ENCODE data around the gene NPAS3. TPM values are rescaled to one million over a fixed set of nuclear protein-coding genes. Genes with fewer than 3 reads are reported as not detected.

Gene NPAS3
- total RNA-seq, 1 experiment from 2014 or later, result not detected

DNA sequence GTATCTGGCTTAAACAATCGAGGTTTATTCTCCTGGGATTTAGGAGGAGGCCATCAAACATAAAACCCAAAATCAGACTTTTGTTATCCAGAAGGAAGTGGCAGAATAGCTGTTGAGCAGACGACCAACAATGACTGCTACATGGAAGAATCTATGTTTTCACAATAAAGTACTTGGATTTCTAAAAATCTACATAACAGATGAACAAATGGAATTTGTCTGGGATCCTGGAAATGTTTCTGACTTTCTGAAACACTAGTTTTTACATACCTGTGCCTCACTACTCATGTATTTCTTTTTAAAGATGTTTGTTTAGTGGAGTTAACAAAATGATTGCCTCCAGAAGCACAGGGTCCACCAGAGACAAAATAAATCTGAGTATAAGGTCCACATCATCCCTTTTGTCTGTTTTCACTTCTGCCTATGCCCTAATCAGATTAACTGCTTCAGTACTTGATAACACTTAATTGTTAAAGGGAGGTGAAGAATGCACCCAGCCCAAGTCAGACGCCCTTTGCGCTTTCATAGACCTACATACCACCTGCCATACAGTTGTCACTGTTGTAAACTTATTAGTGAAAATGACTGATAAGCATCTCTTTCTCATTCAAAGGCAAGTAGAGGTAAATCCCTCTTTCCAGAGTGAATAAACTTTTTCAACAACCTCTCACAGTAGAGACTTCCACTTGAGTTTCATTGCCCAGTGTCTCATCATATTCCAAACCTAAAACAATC lies 847.6 kb downstream of the NPAS3 start (continued):
- TF ChIP-seq, protein P1, sequence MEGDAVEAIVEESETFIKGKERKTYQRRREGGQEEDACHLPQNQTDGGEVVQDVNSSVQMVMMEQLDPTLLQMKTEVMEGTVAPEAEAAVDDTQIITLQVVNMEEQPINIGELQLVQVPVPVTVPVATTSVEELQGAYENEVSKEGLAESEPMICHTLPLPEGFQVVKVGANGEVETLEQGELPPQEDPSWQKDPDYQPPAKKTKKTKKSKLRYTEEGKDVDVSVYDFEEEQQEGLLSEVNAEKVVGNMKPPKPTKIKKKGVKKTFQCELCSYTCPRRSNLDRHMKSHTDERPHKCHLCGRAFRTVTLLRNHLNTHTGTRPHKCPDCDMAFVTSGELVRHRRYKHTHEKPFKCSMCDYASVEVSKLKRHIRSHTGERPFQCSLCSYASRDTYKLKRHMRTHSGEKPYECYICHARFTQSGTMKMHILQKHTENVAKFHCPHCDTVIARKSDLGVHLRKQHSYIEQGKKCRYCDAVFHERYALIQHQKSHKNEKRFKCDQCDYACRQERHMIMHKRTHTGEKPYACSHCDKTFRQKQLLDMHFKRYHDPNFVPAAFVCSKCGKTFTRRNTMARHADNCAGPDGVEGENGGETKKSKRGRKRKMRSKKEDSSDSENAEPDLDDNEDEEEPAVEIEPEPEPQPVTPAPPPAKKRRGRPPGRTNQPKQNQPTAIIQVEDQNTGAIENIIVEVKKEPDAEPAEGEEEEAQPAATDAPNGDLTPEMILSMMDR (IDR thresholded peaks at IDR 0.05 in 2 of 3, conservative IDR thresholded peaks at IDR 0.05 in 1 of 3; ENCODE audit: borderline replicate concordance in 1 of 3, insufficient read depth in 1 of 3, low read depth in 2 of 3, low read length in 2 of 3), result no peak
- TF ChIP-seq FOSL1 (IDR thresholded peaks at IDR 0.05; ENCODE audit: low read depth), result no peak
- TF ChIP-seq, protein P2, sequence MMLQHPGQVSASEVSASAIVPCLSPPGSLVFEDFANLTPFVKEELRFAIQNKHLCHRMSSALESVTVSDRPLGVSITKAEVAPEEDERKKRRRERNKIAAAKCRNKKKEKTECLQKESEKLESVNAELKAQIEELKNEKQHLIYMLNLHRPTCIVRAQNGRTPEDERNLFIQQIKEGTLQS (IDR thresholded peaks at IDR 0.05), result no peak
- TF ChIP-seq POLR2AphosphoS5 (IDR thresholded peaks at IDR 0.05; ENCODE audit: low read depth, low read length), result no peak

DNA sequence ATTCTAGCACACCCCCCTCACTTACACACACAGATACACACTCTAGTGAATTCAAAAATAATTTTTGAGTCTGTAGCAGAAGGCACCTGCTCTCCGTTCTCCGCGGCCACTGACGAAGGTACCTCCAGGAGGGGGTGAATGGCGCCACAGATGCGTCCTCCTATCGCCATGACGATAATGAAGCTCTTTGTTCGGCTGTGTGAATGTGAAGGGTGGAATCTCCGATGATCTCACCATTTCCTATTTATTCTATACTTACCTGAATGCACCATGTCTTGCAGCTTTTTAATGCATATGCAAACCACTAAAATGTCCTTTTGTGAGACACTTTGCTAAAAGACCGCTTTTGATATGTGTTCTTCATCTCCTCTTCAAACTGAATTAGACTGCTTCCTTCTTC lies 849.5 kb downstream of the NPAS3 start:
- Histone ChIP-seq H3K9me3 (ENCODE audit: control insufficient read depth in 1 of 2, insufficient read depth in 1 of 2, low read depth in 1 of 2, low read length in 2 of 2) (no peaks in the 10 kb centered on the region), H2AFZ (ENCODE audit: low read depth, low read length, poor library complexity, severe bottlenecking) (no peak overlapping the region), H3K79me2 (ENCODE audit: insufficient read depth, low read length) (no peaks in the 10 kb centered on the region), H4K20me1 (ENCODE audit: insufficient read depth) (no peaks in the 10 kb centered on the region), H3K4me2 (ENCODE audit: low read length) (no peak overlapping the region), H3K4me1 (ENCODE audit: control insufficient read depth in 1 of 2, insufficient read depth in 2 of 2, low read length in 2 of 2) (peaks cover 3 to 5% of the 10 kb centered on the region in 2 experiments; a peak in 1 of 4 replicates), H3K9me2 (ENCODE audit: insufficient read depth) (no peaks in the 10 kb centered on the region), H3K9ac (ENCODE audit: low read length) (no peak overlapping the region), H3K27me3 (ENCODE audit: insufficient read depth, low read length) (peaks cover 20% of the 10 kb centered on the region), H3K4me3 (replicated peaks in 1 of 2; ENCODE audit: low read depth in 1 of 2, low read length in 2 of 2) (no peak overlapping the region), H3K36me3 (ENCODE audit: control insufficient read depth in 1 of 2, insufficient read depth in 2 of 2, low read length in 2 of 2) (no peaks in the 10 kb centered on the region), H3K27ac (ENCODE audit: low read depth, low read length) (no peak overlapping the region)
- intact Hi-C loops (cut with micrococcal nuclease), result no loop called here
- POLR2A ChIA-PET, result no interaction called here
- DNase-seq (ENCODE audit: low read depth, low spot score), result no peak
- RAD21 ChIA-PET (ENCODE audit: low non-redundant PET in 1 of 2, low total read pairs in 2 of 2, uncharacterized antibody in 2 of 2, unreplicated experiment in 2 of 2), result no interaction called here
- CTCF ChIA-PET, result no interaction called here
- no peak for ATAC-seq
- no TSS peak for BruUV-seq (replicated peaks)
- no peak for TF ChIP-seq JUND (IDR thresholded peaks at IDR 0.05)
- no peak for TF ChIP-seq SP1 (IDR thresholded peaks at IDR 0.05; ENCODE audit: low read depth)
- no peak for TF ChIP-seq ZNF274 (IDR thresholded peaks at IDR 0.05; ENCODE audit: low read depth, low read length)
- no peak for TF ChIP-seq SRF (IDR thresholded peaks at IDR 0.05; ENCODE audit: low read depth)
- TF ChIP-seq EGR1 (IDR thresholded peaks at IDR 0.05; ENCODE audit: low read depth), result no peak
- TF ChIP-seq, protein P2 (IDR thresholded peaks at IDR 0.05), result no peak
- TF ChIP-seq EZH2 (IDR thresholded peaks at IDR 0.05), result no peak
- no peak for TF ChIP-seq CBX3 (IDR thresholded peaks at IDR 0.05; ENCODE audit: low read depth)
- no peak for TF ChIP-seq ELF1 (IDR thresholded peaks at IDR 0.05; ENCODE audit: borderline replicate concordance, low read depth)
- TF ChIP-seq, protein P3, sequence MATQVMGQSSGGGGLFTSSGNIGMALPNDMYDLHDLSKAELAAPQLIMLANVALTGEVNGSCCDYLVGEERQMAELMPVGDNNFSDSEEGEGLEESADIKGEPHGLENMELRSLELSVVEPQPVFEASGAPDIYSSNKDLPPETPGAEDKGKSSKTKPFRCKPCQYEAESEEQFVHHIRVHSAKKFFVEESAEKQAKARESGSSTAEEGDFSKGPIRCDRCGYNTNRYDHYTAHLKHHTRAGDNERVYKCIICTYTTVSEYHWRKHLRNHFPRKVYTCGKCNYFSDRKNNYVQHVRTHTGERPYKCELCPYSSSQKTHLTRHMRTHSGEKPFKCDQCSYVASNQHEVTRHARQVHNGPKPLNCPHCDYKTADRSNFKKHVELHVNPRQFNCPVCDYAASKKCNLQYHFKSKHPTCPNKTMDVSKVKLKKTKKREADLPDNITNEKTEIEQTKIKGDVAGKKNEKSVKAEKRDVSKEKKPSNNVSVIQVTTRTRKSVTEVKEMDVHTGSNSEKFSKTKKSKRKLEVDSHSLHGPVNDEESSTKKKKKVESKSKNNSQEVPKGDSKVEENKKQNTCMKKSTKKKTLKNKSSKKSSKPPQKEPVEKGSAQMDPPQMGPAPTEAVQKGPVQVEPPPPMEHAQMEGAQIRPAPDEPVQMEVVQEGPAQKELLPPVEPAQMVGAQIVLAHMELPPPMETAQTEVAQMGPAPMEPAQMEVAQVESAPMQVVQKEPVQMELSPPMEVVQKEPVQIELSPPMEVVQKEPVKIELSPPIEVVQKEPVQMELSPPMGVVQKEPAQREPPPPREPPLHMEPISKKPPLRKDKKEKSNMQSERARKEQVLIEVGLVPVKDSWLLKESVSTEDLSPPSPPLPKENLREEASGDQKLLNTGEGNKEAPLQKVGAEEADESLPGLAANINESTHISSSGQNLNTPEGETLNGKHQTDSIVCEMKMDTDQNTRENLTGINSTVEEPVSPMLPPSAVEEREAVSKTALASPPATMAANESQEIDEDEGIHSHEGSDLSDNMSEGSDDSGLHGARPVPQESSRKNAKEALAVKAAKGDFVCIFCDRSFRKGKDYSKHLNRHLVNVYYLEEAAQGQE (IDR thresholded peaks at IDR 0.05; ENCODE audit: low read depth), result no peak
- TF ChIP-seq SIN3A (IDR thresholded peaks at IDR 0.05; ENCODE audit: low read depth), result no peak
- TF ChIP-seq, protein P4, sequence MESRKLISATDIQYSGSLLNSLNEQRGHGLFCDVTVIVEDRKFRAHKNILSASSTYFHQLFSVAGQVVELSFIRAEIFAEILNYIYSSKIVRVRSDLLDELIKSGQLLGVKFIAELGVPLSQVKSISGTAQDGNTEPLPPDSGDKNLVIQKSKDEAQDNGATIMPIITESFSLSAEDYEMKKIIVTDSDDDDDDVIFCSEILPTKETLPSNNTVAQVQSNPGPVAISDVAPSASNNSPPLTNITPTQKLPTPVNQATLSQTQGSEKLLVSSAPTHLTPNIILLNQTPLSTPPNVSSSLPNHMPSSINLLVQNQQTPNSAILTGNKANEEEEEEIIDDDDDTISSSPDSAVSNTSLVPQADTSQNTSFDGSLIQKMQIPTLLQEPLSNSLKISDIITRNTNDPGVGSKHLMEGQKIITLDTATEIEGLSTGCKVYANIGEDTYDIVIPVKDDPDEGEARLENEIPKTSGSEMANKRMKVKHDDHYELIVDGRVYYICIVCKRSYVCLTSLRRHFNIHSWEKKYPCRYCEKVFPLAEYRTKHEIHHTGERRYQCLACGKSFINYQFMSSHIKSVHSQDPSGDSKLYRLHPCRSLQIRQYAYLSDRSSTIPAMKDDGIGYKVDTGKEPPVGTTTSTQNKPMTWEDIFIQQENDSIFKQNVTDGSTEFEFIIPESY (IDR thresholded peaks at IDR 0.05; ENCODE audit: extremely low read depth, insufficient replicate concordance, low read length), result no peak
- no peak for TF ChIP-seq ZFX (IDR thresholded peaks at IDR 0.05)
- TF ChIP-seq, protein P5, sequence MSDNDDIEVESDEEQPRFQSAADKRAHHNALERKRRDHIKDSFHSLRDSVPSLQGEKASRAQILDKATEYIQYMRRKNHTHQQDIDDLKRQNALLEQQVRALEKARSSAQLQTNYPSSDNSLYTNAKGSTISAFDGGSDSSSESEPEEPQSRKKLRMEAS (IDR thresholded peaks at IDR 0.05), result no peak
- no peak for TF ChIP-seq EZH2phosphoT487 (IDR thresholded peaks at IDR 0.05; ENCODE audit: borderline replicate concordance)
